GM19193 (cell line): Measurements from ENCODE around the gene LMBRD1.

Source experiments
- POLR2A ChIP-seq: IDR thresholded peaks from 4 replicates; pipeline ENCODE4 v1.6.1; 2011; ENCODE audit not compliant: insufficient read depth, insufficient read length; ENCODE audit errors: extremely low read depth

The LMBRD1 gene

DNA sequence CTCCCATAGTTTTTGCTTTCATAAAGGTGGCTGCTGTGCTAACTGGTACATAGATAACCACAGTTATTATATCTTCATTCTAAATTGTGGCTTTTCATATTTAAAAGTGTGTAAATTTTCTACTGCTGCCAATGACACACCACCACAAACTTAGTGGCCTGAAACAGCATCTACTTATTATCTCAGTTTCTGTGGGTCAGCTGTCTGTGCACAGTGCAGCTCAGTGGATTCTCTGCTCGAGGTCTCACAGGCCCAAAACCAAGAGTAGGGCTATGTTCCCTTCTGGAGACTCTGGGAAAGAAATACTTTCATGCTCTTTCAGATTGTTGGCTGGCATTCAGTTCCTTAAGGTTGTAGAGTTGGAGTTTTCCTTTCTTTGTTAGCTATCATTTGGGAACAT, 90.1 kb downstream of the LMBRD1 start:
- TF ChIP-seq POLR2A, result no peak

DNA sequence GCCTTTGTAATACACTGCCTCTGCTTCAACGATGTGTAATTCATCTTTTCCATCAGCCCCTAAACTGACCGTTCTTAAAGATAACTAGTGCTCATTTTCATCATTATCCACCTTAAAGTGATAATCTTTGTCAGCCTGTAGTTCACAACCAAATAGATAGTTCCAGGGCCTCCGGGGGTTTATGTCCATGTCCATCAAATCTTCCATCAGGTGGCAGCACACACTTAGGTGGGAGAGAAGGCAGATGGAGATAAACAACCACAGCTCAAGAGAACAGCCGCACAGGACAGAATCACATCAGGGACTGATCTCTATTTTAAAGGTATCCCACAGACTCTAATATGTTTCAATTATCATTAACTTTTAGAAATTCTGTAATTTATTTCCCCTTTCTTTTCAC, 90.9 kb downstream of the LMBRD1 start:
- no peak for TF ChIP-seq POLR2A

DNA sequence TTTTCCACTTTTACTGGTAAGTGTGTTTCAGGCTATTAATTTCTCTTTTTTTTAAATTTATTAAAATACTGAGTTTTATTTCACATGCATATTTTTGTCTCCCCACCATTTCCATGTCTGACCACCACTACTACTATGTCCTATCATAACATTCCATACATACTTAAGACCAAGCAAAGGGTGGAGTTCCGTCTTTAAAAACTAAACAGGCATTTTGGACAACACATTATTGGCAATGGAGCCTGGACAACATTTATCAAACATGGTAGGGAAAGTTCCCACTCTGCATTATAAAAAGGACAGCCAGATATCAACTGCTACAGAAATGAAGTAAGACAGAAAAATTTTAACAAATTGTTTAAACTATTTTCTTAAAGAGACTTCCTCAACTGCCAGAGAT, 91.9 kb downstream of the LMBRD1 start:
- TF ChIP-seq POLR2A, result no peak

DNA sequence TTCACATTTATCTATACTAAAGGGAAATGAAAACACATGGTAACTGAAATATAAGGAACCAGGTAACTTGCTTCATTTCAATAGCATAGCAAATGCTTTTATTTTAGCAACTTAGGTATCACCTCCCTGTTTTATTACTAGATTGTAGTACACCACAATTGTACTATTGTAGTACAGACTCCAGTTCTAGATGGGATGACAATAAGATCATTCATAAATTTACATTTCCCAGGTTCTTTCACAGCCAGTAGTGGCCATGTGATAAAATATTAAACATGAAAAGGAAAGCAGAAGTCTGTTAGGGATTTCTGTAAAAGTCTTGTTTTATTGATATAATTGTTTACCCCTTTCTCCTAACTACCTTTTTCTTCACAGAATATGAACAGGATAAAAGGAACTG, 97.2 kb downstream of the LMBRD1 start:
- no peak for TF ChIP-seq POLR2A

DNA sequence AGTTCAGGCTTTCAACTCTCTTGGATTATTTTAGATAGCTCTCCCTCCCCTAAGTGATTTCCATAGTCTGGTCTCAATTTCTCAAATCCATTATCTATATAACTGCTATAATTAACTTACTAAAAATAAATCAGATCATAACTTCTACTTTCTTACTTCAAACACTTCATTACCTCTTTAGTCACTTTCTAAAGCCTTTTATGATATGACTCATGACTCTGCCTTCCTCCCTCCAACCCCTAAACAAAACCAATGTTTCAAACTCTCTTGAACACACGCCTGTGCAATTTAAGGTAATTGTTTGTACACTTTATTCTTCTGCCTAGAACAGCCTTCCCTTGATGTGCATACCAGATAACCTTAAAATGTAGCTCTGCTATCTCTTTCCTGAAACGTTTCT, 100.5 kb downstream of the LMBRD1 start:
- TF ChIP-seq POLR2A, result no peak

DNA sequence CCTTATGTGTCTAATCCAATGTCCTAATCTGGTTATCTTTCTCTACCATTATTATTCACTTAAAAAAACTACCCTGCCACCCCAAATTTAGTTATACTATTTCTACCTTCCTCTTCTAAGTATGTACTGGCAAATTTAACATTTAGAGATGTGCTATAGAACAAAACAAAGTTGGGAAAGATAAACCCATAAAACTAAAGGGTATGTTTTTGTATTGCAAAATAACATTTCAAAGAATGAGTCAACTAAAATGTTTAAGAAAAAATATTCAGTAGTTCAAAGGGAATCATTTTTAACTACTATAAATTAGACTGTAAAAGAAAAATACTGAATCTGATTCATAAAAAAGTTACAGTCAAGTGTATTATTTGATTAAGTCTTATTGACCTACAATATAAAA, 103.0 kb downstream of the LMBRD1 start:
- no peak for TF ChIP-seq POLR2A

DNA sequence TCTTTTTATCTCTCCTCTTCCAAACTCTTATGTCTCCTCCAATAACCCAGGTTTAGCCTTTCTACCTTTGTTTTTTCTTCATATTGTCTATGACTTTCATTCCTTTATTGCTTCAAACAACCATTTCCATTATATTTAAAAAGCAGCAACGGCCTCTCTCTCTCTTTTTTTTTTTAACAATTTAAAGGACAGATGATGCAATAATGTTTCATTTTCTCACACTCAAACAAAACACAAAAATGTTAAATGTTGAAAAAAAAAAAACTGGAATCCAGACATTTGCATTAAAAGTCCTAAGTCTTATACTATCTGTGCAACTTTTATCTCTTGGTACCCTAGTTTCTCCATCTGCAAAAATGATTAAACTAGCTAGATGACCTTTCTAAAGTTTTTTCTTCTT, 105.8 kb downstream of the LMBRD1 start:
- TF ChIP-seq POLR2A, result no peak

DNA sequence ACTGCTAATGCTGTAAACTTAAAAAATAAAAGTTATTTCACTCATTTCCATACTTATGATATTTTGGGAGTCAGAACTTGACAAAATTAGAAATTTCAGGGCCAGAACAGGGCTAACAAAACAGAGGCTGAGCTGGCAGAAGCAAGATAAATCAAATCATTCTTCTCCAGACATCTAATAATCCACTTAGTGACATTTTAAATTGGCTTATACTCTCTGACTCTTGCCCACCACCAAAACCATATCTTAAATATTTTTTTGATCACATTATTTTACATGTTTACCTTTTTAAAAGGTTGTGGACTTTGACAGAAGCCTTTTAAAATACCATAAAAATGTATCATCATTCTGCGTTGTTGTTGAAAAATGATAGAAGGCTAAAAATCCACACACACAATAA, 116.5 kb downstream of the LMBRD1 start:
- no peak for TF ChIP-seq POLR2A

DNA sequence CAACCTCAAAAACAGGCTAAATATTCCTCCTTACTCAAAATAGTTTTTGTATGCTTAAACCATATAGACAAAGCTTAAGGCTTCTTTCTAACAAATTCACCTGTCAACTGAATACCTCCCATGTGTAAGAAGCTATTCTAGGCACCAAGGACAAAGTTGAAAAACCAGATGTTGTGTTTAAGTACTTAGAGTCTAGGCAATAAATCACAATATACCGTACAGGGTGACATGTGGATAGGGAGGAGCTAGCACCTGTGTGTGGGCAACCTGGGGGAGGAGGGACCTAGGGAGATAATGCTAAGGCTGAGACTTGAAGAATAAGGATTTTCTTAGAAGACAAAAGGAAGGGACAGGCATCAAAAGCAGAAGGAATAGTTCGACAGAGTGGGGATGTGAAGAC, 123.5 kb downstream of the LMBRD1 start:
- TF ChIP-seq POLR2A, result no peak

DNA sequence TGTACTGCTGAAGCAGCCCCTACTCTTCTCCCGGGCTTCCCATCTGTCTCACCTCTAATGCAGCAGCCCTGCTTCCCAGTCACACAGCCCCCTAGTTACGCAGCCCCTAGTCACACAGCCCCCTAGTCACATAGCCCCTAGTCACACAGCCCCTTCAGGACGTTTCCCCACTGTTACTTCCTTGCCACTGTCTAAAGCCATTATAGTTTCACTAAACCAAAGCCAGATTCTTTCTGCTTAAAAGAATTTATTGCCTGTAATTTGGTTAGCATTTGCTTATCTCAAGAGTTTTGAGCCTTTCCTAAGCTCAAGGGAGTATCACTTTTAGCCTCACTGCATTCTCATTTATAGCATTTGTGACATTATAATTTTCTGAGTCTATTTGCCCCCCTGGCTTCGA, 127.9 kb downstream of the LMBRD1 start:
- TF ChIP-seq POLR2A, result no peak

DNA sequence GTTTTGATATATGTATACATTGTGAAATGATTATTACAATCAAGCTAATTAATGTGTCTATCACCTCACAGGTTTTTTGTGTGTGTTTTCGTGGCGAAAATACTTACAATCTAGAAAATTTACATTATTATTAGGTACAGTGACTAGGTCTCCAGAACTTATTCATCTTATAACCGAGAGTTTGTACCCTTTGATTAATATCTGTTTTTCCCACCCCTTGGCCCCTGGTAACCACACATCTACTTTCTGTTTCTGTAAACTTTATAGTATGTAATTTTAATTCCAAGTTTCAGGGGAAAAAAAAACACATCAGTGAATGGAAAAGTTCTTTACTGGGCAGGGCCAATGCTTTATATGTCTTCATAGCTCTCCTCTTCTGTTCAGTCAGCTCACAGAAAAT, 131.4 kb downstream of the LMBRD1 start:
- TF ChIP-seq POLR2A, result no peak

DNA sequence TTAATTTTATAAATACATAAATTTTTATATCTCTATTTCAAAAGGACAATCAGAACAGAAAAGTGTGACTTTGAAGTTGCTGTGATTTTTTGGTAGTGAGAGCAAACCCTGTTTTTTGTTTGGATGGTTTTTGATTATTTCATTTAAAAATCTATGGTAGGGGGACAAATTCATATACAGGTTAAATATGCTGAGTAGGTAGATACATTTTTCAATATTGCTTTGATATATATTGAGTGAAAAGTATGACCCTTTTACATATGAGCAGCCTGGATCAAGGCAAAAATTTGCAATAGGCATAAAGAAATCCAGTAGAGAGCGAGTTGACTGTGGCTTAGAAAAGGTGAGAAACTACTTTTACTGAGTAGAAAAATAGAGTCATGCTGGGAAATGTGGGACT, 132.3 kb downstream of the LMBRD1 start:
- TF ChIP-seq POLR2A, result no peak

DNA sequence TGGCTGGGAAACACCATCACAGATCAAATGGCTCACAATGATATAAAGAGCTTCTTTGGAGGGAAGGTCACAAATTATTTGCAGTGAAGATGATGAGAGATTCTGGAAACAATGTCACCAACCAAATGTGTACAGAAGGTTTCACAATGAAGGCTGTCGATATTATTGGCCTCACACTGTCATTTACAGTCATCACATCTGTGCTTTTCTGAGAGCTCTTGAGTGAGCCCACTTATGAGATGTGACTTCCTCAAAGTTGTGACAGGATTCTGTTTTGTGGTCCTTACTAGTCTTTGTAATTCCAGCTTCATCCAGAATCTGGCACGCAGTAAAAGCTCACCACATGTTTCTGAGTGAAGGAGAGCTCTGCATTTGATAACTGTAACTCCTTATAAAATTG, 133.6 kb downstream of the LMBRD1 start:
- TF ChIP-seq POLR2A, result no peak

DNA sequence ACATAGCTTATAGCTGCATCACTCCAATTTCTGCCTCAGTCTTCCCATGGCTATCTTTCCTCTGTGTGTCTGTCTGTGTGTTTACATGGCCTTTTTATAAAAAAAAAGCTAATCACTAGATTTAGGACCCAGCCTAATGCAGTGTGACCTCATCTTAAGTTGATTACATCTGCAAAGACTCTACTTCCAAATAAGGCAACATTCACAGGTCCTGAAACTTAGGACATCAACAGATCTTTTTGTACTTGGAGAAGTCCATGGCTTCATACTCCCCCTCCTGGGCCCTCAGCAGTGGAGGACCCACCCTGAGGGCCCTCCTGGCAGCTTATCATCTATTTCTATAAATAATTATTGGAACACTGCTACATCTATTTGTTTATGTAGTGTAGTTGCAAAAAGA, 146.1 kb downstream of the LMBRD1 start:
- TF ChIP-seq POLR2A, result no peak

DNA sequence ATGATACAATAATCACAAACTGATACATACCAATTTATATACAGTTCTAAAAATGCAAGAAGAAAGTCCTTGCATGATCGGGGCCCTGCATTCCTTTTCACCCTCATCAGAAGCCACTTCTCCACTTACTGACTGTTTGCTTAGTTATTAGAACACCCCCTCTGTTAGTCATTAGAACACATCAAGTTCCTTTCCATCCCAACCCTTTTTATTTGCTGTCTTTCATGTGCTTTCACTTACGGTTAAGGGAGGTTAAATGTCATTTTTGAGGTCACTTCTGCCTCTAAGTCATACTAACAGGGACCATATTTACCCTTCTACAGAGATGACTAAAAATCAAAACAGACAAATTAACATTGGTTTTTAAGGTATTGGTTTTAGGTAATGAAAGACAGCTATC, 149.1 kb downstream of the LMBRD1 start:
- no peak for TF ChIP-seq POLR2A

DNA sequence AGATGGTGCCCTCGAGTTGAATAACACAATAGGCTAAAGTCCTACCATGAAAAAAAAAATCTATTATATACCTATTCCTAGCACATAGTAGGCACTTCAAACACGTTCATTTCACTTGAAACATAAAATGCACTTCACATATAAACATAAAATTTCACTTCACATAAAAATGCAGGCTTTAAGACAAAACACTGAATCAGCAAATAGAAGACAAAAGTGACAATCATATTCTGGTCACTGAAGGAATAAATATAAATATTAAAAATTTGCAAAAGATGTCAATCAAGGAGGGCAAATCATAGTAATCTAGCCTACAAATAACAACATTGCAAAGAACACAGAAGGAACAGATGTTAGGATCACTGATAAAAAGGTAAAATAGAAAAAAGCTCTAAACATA, 153.1 kb downstream of the LMBRD1 start:
- TF ChIP-seq POLR2A, result no peak

DNA sequence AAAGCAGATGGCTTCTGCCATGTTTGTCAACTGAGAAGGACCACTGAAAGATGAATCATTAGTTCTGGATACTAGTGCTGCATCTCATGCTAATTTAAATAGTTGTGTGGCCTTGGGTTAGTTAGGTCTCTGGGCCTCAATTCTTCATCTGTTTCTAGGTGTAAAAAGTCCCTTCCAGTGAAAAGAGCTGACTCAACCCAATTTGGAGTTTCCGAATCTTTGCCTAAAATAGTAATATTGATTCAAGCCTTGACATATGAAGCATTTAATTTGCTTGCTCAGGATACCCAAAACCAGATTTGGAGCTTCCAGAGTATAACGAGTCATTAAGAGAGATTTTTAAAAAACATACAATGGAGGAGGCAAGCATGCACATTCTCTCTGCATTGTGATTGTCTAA, 163.9 kb downstream of the LMBRD1 start:
- TF ChIP-seq POLR2A, result no peak
